ENCODE measurements around the gene HNRNPA1L2. TPM values are rescaled to one million over a fixed set of nuclear protein-coding genes. Genes with fewer than 3 reads are reported as not detected.

The HNRNPA1L2 gene
- total and polyA plus RNA-seq, 2 of the 8 experiments (the other 6 are each of a cell fraction or from before 2014, with no cell fraction given), result 3.7 to 8.9 TPM

DNA sequence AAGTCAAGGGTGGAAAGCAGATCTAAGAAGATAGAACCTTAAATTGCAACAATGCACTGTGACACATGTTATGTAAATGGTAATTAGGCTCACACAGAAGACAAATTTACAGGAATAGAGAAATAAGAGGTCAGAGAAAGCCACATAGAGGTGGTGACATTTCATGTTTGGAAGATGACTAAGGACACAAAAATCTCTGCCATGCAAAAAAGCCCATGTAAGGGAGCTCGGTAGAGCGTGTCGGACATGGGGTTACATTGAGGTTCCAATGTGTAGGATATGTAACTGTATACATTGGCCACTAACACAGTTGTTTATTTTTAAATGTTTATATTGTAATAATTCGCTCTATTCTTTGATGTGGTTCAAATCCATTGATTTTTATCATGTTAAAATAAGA lies 44.1 kb downstream of the HNRNPA1L2 start:
- Histone ChIP-seq H3K27me3 (replicated peaks in 1 of 4; ENCODE audit: control insufficient read depth in 3 of 4, extremely low read depth in 1 of 4, insufficient read depth in 3 of 4, low read length in 3 of 4) (no peaks in the 10 kb centered on the region), H4K8ac (ENCODE audit: extremely low read depth, insufficient read depth, low read length) (no peak overlapping the region), H2BK15ac (ENCODE audit: low read length) (no peak overlapping the region), H3K4me2 (ENCODE audit: insufficient read depth in 1 of 2, low read depth in 2 of 2, low read length in 2 of 2) (no peak overlapping the region), H3K14ac (ENCODE audit: insufficient read length) (no peak overlapping the region), H3K23me2 (ENCODE audit: low read depth, low read length) (no peaks in the 10 kb centered on the region), H3K36me3 (ENCODE audit: control insufficient read depth in 2 of 4, insufficient read depth in 4 of 4, low read length in 3 of 4) (peaks cover 1 to 52% (median 10%) of the 10 kb centered on the region in 4 experiments; a peak in 6 of 8 replicates), H3K56ac (replicated peaks; ENCODE audit: insufficient read length, low read depth, low read length) (no peak overlapping the region), H4K20me1 (replicated peaks in 1 of 2; ENCODE audit: control insufficient read depth in 1 of 2, insufficient read depth in 2 of 2, low read length in 2 of 2) (peaks cover 0 to 2% of the 10 kb centered on the region in 2 experiments), H2BK120ac (replicated peaks; ENCODE audit: low read depth, low read length) (no peak overlapping the region), H4K5ac (ENCODE audit: insufficient read length, low read depth, low read length) (no peak overlapping the region), H2AFZ (ENCODE audit: low read length) (no peak overlapping the region), H3K23ac (ENCODE audit: insufficient read length) (no peak overlapping the region), H3K4ac (replicated peaks; ENCODE audit: insufficient read length, low read depth, low read length) (no peak overlapping the region), H3K79me2 (ENCODE audit: control insufficient read depth in 1 of 2, insufficient read depth in 2 of 2, low read length in 2 of 2) (0 out of 4 replicates have a peak, but pooled peaks cover 0 to 3% of the 10 kb centered on the region in 2 experiments), H3K4me1 (replicated peaks in 1 of 4; ENCODE audit: control insufficient read depth in 3 of 4, insufficient read depth in 4 of 4, low read length in 3 of 4) (no peaks in the 10 kb centered on the region), H3K18ac (ENCODE audit: extremely low read depth, low read length) (no peak overlapping the region), H3K9me3 (ENCODE audit: insufficient read depth in 2 of 2, low read depth in 1 of 2, low read length in 1 of 2) (no peaks in the 10 kb centered on the region), H2BK12ac (ENCODE audit: low read depth, low read length) (no peak overlapping the region), H2BK20ac (ENCODE audit: low read length) (no peak overlapping the region), H3K4me3 (ENCODE audit: extremely low read depth in 1 of 4, insufficient read depth in 2 of 4, low read depth in 3 of 4, low read length in 4 of 4) (no peak overlapping the region), H3K9ac (replicated peaks in 1 of 4; ENCODE audit: extremely low read depth in 1 of 4, low read depth in 3 of 4, low read length in 3 of 4) (no peak overlapping the region), H2AK5ac (ENCODE audit: low read depth, low read length) (no peak overlapping the region), H3K27ac (ENCODE audit: low read depth, low read length) (no peak overlapping the region), H4K91ac (replicated peaks; ENCODE audit: insufficient read length, low read length) (no peak overlapping the region), H2BK5ac (ENCODE audit: low read depth, low read length) (no peak overlapping the region), H3K79me1 (ENCODE audit: low read depth, low read length) (no peaks in the 10 kb centered on the region)
- FAIRE-seq (peak; percentile 19), DNase-seq (ENCODE audit: low read depth in 1 of 2, low spot score in 2 of 2) (no peak)
- POLR2A ChIA-PET (ENCODE audit: partially characterized antibody), result interaction anchor here (1.6 kb wide), 2 partner anchors 17 to 19 kb away, joined by 3 to 4 read pairs; no protein-coding TSS in a partner anchor
- 93% methylated on average over 4 of the region's 4 CpGs; no CpG with 5 or more reads in 1 of the 2 experiments for WGBS, 2 experiments (ENCODE audit: extremely low coverage in 1 of 2, insufficient coverage in 1 of 2, insufficient read length in 1 of 2, insufficient replicate concordance in 2 of 2, low coverage in 1 of 2, low lambda C conversion rate in 2 of 2, missing lambda C conversion rate in 1 of 2)
- CTCF ChIA-PET (ENCODE audit: partially characterized antibody), result interaction anchor here (0.6 to 2.4 kb wide), 2 partner anchors 58 to 122 kb away, joined by 4 to 8 read pairs; no protein-coding TSS in a partner anchor
- no peak for TF ChIP-seq BCL11A (IDR thresholded peaks at IDR 0.05; ENCODE audit: low read depth in 2 of 2, low read length in 2 of 2)
- no peak for TF ChIP-seq SIN3A (conservative IDR thresholded peaks at IDR 0.05 in 1 of 2, IDR thresholded peaks at IDR 0.05 in 1 of 2; ENCODE audit: low read depth in 1 of 2, low read length in 2 of 2)

Other genes starting within 250 kb of the HNRNPA1L2 start
- gene THSD1, start 236.3 kb upstream of the HNRNPA1L2 start, total RNA-seq (2021; fragmentation: NEBNext Ultra II Directional; extraction: Animal tissue kit (Norgen Biotek cat#: 25700)), result 0.23 and 0.35 TPM in 2 replicates
- 0.17 and 0.22 TPM in 2 replicates for gene THSD1, start 236.3 kb upstream of the HNRNPA1L2 start, polyA plus RNA-seq (2011; rRNA removed)
- gene VPS36, start 191.8 kb upstream of the HNRNPA1L2 start, total RNA-seq (2021; fragmentation: NEBNext Ultra II Directional; extraction: Animal tissue kit (Norgen Biotek cat#: 25700)), result 19.8 and 22.5 TPM in 2 replicates
- 8.8 and 14.1 TPM in 2 replicates for gene VPS36, start 191.8 kb upstream of the HNRNPA1L2 start, polyA plus RNA-seq (2011; rRNA removed)
- gene CKAP2, start 187.0 kb upstream of the HNRNPA1L2 start, total RNA-seq (2021; fragmentation: NEBNext Ultra II Directional; extraction: Animal tissue kit (Norgen Biotek cat#: 25700)), result 65.2 and 70.7 TPM in 2 replicates
- gene CKAP2, start 187.0 kb upstream of the HNRNPA1L2 start, polyA plus RNA-seq (2011; rRNA removed), result 5.9 and 8.3 TPM in 2 replicates
- gene SUGT1, start 10.4 kb downstream of the HNRNPA1L2 start, total RNA-seq (2021; fragmentation: NEBNext Ultra II Directional; extraction: Animal tissue kit (Norgen Biotek cat#: 25700)), result 99.4 and 103 TPM in 2 replicates
- 21.0 and 25.7 TPM in 2 replicates for gene SUGT1, start 10.4 kb downstream of the HNRNPA1L2 start, polyA plus RNA-seq (2011; rRNA removed)
- gene CNMD, start 97.4 kb downstream of the HNRNPA1L2 start, total RNA-seq (2021; fragmentation: NEBNext Ultra II Directional; extraction: Animal tissue kit (Norgen Biotek cat#: 25700)), result 113 and 122 TPM in 2 replicates
- 57.6 and 87.4 TPM in 2 replicates for gene CNMD, start 97.4 kb downstream of the HNRNPA1L2 start, polyA plus RNA-seq (2011; rRNA removed)
- 0.82 and 1.7 TPM in 2 replicates for gene PCDH8, start 206.2 kb downstream of the HNRNPA1L2 start, total RNA-seq (2021; fragmentation: NEBNext Ultra II Directional; extraction: Animal tissue kit (Norgen Biotek cat#: 25700))
- gene PCDH8, start 206.2 kb downstream of the HNRNPA1L2 start, polyA plus RNA-seq (2011; rRNA removed), result 1.6 and 2.6 TPM in 2 replicates

All from H1 (cell line).